NCI-H1092 treated with DMSO at 0.1 percent for 48 hours (cell line): ENCODE results near the gene TMIE.

ENCODE experiments used
- DNase-seq: peaks from one replicate; lab custom pipeline; 2025; lab: John Stamatoyannopoulos, UW

The TMIE gene

DNA sequence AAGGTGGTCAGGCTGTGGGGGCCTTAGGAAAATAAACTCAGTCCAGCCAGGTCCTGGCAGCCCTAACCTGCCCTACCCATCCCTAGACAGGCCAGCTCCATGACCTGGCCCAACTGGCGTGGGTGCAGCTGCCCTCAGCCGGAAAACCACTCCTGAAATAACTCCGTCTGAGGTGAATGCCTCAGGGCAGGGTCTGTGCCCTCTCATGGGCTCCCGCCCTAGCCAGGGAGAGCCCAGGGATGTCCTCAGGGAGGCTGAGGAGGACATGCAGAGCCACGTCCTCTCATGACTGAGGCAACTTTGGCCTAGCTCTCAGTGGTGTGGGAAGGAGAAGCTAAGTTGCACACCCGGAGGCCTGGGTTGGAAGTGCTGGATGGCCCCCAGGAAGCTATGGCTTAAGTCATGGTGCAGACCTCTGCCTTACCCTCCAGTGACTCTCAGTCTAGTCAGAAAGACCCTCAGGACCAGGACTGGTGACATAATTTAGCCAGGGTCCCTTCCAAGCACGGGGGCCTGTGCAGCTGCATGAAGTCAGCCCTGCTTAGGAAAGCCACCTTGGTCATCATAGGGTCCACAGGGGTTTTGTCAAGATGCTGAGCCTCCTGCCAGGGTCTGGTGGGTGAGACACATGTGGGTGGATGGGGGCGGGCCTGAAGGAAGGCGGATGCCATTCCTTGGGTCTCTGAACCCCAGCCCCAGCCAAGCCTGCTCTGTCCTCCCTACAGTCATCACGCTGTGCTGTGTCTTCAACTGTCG is 7.4 kb downstream of the TMIE start:
- no peak for DNase-seq

DNA sequence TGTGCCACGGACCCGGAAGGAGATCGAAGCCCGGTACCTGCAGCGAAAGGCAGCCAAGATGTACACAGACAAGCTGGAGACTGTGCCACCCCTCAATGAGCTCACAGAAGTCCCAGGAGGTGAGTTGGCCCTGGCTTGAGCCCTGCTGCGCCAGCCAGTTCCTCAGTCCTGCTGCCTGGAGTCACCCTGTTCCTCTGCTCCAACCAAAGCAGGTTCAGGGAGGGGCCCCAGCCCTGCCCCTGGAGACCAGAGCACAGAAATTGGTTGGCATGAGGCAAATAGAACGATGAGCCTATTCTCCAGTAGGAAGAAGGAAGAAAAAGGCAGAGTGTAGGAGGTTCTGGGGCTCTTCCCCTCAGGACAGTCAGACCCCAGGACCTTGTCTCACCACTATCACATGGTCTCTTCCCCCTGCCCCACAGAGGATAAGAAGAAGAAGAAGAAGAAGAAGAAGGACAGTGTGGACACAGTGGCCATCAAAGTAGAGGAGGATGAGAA is 8.0 kb downstream of the TMIE start:
- DNase-seq, result no peak

DNA sequence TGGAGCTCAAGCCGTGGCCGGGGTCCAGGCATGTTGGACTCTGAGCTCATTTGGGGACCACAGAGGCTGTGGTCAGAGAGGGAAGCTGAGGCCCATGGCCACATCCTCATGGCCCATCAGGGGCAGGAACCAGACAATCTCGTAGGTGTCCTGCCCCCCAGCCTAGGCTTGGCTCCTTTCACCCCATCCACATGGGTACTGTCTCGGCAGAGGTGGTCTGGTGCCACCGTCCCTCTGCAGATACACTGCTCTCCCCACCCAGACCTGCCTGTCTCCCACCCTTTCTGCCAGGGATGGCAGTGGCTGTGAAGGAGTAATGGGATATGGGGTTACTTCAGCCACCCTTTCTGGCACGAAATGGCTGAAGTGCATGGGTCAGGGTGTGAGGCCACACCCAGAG is 8.5 kb downstream of the TMIE start:
- DNase-seq, result no peak

DNA sequence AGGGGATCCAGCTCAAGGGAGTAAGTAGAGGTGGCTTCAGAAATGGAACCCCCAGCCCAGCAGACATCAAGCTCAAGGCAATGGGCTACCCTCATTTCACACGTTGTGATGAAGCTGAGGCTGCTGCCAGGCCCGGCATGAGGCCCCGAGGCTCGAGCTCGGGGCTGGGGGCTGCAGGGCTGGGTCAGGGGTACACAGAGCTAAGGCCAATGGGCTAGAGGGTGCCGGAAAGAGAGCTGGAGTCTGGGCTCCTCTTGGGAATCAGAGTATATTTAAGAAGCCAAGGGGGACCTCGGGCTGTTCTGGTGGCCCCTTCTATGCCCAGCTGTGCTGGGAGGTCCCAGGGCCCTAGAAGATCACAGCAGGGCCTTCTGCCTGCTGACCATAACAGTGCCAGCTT is 9.0 kb downstream of the TMIE start:
- DNase-seq, result no peak

DNA sequence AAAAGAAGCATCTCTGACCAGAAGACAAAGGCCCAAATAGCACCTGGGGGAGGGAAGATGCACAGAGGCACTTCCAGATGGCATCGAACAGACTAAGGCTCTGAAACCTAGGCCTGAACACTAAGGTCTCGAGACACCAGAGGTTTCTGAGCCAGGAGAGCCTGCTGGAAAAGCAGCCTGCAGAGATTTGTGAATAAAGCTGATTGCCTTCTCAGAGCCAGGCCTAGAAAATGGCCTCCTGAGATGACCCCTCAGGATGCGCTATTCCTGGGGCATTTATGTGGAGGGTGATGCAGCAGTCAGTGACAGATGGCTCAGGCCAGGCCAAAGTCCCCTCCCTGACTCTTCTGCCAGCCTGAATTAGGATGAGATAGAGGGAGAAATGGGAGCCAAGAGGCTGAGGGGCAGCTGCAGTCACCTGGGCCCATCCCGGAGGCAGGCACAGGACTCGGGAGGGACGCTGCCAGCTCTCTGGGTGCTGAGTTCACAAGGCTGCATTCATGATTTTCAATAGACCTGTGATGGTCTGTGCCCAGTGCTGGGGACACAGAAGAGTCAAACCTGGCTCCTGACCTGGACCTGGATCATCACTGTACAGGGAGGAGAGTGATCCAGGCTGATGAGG is 9.6 kb downstream of the TMIE start:
- no peak for DNase-seq

DNA sequence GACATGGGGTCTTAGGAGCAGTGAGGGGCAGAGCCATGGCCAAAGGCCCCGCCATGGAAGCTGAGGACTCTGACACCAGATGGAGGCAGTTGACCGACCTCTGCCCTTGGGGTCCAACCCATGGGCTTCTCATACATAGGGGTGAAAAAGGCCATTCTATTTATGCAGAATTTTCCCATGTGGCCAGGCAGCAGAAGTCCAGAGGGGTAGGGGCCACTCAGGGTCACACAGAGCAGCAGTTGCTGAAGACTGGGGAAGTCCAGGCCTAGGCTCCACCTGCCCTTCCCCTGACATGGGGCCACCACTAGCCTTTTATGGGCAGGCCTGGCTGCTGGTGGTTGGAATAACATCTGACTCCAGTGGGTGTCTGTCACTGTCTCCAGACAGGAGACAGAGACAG is 10.1 kb downstream of the TMIE start:
- DNase-seq, result no peak

DNA sequence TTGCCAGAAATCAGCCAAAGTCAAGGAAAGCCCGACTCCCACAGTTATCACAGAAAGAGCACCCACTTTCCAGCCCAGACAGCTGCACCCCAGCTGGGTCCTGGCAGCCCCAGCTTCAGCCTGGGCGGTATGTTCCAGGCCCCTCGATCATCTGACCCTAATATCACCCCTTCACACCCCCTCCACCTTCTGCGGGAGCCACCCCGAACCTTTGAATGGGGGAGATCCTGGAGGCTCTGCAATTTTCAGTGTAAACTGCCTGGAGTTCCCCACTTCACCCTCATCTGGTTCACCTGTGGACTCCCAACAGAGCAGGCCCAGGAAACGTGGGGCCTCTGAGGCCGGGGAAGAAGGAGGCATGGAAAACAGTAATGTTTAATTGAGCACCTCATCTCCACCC is 10.6 kb downstream of the TMIE start:
- no peak for DNase-seq

DNA sequence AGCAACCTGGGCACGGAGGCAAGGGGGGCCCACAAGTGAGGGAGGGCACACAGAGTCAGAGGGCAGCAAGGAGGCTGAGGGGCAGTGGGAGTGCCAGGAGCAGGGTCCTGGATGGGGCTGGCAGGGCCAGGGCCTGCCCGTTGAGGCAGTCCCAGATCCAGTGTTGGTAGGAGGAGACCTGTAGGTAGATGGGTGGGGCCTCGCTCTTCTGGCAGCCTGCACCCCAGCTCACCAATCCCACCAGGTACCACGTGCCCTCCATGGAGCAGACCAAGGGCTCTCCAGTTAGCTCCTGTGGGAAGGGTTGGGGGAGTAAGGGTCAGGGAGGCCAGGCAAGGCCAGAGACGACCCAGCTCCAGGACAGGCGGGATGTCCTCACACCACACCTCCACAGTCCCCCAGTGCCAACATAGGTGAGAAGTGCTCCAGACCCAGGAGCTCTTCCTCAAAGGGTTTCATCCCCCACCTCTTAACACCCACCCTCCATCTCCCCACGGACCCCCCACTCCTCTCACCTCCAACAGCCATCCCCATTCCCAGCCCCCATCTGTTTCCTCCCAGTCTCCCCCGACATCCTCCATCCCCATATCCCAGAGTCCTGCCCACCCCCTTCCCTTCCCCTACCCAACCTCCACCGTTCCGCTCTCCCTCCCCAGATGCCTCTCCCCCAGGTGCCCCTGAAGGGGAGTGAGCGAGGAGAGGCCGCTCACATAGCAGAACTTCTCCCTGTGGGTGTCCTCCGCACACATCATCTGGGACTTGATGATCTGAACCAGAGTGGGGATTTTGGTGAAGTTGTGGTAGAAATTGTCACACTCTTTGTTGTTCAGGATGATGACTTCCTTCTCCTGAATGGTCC is 11.2 kb downstream of the TMIE start:
- no peak for DNase-seq

DNA sequence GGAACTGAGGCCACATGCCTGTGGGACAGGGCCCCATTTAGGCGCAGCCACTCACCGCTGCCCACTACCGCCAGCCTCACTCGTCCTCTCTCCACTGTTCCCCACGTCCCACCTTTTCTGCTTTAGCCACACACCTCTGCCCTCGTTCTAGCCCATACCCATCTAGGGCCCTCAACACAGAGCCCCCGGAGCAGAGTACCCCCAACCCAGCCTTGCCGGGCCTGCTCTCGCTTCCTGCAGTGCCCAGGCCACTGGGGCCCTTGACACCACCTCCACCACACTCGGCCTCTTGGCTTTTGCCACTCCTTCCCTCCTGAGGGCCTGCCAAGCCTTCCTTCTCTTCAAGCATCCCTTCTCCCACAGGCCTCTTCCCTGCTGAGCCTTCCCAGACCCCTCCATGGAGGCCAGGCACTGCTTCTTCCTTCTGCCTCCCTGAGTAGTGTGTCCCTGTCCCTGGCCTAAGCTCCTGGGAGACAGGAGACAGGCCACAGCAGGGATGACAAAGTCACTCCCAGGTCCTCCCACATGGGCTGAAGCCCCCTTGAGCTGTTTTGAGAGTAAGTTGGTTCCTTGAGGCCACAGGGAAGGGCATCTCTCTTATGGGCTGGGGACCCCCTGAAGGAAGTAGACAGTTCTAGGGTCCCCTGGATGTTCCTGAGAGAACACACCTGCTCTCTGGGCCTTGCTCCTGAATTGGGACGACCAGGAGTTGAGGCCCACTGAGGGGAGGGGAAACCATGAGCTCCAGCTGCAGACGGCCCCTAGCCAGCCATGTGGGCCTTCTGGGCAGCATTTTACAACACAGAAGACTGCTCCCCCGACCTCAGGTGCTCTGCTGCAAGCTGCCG is 12.1 kb downstream of the TMIE start:
- no peak for DNase-seq

DNA sequence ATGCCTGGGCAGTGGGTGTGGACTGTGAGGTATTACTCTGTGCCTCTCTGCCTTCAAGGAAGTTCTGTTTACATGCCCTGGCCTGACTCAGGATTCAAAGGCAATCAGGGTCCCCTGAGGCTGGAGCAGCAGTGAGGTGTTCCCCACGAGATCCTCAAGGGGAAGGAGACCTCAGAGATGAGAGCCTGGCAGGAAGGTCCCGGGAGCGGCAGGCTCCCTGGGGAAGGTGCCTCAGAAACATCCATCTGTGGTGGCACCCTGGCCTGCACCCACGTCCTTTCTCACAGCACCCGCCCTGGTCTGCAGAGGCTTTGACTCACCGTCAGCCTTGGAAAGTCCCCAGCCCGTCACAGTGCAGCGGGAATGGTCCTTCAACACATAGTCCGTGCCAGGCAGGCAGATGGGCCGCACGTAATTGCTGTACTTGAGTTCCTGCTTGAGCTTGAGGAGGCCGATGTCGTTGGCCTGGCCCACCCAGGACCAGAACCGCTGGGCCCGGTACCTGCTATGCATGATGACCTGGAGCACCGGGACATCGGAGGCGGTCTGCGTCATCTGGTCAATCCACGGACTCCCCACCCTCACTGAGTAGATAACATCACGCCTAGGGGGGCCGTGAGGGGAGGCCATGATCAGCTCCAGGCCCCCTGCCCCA is 12.8 kb downstream of the TMIE start:
- peak; percentile 28 for DNase-seq

DNA sequence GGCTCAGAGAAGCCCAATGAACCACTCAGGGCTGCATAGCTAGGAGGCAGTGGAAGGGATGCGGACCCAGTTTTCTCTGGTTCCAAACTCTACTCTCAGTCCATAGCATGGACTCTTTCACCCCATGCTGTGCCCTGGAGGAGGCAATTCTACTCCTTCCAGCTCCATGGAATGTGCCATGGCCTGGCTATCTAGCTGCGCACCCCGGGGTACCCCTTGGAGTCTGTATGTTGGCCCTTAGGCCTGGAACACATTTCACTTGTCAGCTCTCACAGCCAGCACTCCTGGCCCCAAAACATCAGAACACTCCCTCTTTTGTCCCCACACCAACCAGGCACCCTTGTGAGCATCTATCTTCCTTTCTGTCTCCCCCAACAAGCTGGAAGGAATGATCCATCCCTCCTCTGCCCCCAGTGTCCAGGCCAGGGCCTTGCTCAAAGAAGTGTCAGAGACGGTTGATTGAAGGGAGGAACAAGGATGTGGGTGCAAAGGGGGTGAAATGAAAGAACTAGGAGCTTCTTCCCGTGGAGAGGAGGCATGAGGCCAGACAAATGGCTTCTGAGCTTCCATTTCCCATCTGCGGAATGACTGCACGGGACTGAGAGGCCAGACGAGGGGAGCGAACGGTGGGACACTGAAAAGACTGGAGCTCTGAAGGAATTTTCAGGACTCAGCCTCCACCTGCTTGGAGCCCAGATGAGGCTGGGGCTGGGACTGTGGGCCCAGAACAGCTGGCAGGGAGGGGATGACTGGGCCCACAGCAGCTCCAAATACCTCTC is 13.7 kb downstream of the TMIE start:
- no peak for DNase-seq

DNA sequence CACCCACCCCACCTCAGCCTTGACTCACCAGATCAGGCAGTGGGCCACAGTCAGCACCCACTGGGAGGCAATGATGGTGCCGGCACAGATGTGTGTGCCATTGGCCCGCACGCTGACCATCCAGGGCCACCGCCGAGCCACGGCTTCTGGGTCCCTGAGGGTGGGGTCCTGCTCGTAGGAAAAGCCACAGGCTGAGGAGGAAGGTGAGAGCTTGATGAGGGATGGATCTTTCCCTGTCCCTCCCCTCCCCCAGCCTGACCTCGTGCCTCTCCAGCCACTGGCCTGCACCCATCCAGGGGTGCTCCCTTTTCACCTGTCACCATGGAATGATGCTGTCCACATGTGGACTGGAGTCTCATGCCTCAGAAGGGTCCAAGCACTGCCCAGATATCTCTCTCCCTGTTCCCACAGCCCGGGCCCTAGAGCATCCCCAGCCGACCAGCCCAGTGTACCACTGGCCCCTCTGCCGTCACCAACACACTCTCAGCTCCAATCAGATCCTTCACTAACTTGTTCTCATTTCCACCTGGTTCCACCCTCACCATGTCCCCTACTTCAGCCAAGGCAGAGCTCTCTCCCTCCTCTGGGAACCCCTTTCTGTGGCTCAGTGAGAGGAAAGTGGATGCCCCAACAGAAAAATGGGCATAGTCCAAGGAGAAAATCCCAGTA is 14.4 kb downstream of the TMIE start:
- no peak for DNase-seq

DNA sequence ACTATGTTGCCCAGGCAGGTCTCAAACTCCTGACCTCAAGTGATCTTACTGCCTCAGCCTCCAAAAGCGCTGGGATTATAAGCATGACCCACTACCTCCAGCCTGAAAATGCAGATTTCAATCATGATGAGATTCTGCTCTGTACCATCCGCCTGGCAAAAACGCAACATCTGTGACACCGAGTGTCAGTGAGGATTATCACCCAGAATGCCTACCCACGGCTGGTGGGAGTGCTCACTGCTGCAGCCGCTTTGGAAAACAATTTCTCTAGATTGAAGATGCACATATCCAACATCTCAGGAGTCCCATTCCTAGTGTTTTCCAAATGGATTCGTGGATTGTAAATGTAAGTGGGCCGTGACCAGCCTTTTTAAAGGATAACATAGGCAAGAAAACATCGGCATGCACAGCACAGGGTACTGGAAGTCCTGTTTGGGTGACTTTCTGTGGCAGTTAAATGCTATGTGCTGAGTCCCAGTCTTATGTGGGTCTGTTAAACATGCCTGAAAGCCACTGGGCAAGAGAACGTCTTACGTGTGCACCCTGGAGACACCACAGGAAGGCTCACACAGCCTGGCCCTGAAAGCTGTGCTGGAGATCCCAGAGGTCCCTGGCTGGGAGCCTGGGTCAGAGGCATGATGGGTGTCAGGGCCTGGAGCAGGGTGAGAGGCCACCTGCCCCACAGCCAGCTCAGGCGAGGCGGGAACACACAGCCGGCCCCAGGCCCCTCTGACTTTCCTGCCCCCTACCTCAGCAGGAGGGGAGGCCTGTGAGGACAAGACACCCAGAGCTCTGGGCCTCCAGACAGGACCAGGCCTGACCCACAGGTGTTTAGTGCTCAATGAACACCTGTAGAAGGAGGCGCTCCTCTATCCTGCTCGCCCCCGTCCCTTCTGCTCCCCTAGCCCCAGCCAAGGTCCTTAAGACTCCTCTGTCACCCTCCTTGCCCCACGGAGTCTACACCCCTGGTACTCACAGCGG is 15.6 kb downstream of the TMIE start:
- no peak for DNase-seq

DNA sequence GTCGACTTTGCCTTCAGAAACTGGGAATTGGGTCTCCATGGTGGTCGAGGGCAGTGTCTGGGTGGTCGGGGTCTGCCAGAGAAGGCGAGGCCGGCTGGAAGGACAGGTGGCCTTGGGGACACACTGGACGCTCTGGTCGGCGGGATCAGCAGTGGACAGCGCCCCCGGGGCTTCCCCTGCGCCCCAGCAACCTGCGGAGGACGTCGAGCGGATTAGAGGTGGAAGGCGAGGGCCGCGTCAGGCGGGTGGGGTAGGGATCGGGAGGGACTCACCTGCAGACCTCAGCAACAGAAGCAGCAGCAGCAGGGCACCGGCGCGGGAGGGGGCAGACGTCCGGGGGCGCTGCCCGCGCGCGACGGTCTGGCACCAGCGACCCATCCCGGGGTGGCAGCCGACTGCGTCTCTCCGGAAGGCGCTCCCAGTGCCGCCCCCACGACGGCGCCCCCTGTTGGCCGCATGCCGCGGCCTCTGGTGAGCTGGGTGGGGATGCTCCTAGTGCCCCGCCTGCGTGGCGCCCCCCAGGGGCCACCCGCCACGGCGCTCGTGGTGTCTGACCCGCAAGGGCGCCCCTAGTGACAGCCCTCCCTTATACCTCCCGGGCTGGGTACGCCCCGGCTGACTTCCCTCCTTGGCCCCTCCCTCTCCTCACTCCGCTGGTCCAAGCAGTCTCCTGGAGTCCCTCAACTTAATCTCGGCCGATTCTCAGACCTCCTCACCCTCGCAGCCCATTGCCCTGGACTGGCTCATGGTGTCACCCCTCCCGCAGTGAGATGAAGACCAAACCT is 16.4 kb downstream of the TMIE start, which contains the start of gene PRSS50:
Gene PRSS50 (minus strand): TSS at position 423 of the 785 bp plus-strand sequence. CDS start 45 bp downstream, at position 378.
- DNase-seq, result no peak

DNA sequence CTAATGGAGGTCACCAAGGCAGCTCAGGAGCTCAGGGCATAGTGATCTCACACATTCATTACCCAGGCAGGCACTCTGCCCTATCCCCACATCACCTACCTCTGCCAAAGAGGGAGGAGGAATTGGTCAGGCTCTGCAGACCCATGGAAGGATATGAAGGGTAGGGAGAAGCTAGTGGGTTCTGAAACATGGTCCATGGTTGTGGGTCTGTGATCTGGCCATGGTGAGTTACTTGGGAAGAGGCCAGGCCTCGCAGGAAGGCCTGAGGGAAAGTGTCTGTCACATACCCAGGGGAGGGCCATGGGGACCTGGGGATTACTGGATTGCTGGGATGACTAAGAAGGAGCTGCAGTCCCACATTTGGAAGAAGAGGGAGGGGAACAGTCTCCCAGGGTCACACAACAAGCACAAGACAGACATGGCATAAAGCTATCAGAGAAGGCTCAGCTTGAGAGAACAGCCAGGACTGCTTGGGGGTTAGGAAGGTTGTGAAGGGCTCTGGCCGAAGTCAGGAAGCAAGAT is 17.9 kb downstream of the TMIE start:
- DNase-seq, result no peak

DNA sequence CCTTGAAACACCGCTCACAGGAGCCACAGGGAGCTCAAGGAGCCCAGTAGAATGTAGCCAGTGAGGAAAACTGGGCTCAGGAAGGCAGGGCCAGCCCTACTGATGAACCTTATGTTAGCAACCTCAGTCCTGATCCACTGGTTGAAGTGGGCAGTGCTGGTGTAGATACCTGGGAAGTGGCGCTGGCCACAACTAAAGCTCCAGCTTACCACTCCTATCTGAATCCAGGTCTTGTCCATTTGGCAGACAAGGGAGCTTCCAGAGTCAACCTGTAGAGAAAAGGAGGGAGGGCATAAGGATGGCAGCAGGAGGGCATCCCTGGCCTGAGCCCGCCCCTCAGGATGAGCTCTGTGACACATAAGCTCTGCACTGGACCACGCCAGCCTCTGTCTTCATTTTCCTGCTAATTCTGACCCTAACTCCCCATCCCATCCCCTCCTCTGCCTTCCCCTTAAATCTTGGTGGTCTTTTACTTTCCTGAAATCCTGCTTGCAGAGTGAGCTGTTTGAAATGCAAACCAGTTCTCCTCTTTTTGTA is 18.6 kb downstream of the TMIE start:
- no peak for DNase-seq

DNA sequence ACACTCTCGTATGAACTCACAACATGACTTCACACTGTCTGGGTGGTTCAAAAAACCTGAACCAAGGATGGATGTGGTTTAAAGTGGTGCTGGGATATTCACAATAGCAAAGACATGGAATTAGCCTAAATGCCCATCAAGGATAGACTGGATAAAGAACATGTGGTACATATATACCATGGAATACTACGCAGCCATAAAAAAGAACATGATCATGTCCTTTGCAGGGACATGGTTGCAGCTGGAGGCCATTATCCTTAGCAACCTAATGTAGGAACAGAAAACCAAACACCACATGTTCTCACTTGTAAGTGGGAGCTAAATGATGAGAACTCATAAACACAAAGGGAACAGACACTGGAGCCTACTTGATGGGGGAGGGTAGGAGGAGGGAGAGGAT is 19.8 kb downstream of the TMIE start:
- DNase-seq, result no peak
